Measurements from ENCODE around the gene ROBO1. TPM values are rescaled to one million over a fixed set of nuclear protein-coding genes. Genes with fewer than 3 reads are reported as not detected.

The ROBO1 gene
- total and polyA plus RNA-seq, 4 donors = 1.0 to 30.3 (median 3.9) TPM

GRCh38 chr3:78878011-78878410 is 889.8 kb downstream of the ROBO1 start:
- no peaks in the 10 kb centered on the region for H3K4me1 ChIP-seq (ENCODE audit: control insufficient read depth in 4 of 4, insufficient read depth in 4 of 4, low read length in 3 of 4)
- H3K9ac ChIP-seq (ENCODE audit: low read depth in 1 of 2, low read length in 2 of 2) = no peak overlapping the region
- H3K27ac ChIP-seq (ENCODE audit: low read depth in 1 of 2, low read length in 2 of 2) = no peak overlapping the region
- DNase-seq (ENCODE audit: low spot score) = no peak
- WGBS = 97% methylated on average over 4 of the region's 4 CpGs
- H3K27me3 ChIP-seq (ENCODE audit: control insufficient read depth in 4 of 4, insufficient read depth in 4 of 4, low read length in 3 of 4) = no peaks in the 10 kb centered on the region
- H3K4me3 ChIP-seq (ENCODE audit: low read depth in 1 of 3, low read length in 3 of 3) = no peak overlapping the region
- no peaks in the 10 kb centered on the region for H3K36me3 ChIP-seq (ENCODE audit: control insufficient read depth in 4 of 4, insufficient read depth in 3 of 4, low read depth in 1 of 4, low read length in 3 of 4)
- no peaks in the 10 kb centered on the region for H3K9me3 ChIP-seq (ENCODE audit: control insufficient read depth in 4 of 4, low read length in 3 of 4)
- TF ChIP-seq ZBTB33 (IDR thresholded peaks at IDR 0.05) (no peak), YY1 (IDR thresholded peaks at IDR 0.05) (no peak), FOXA1 (IDR thresholded peaks at IDR 0.05) (no peak), HNF4A (conservative IDR thresholded peaks at IDR 0.05) (no peak)

GRCh38 chr3:78875851-78876250 is 891.9 kb downstream of the ROBO1 start:
- DNase-seq (ENCODE audit: low spot score) = no peak
- no peaks in the 10 kb centered on the region for H3K9me3 ChIP-seq (ENCODE audit: control insufficient read depth in 4 of 4, low read length in 3 of 4)
- H3K4me1 ChIP-seq (ENCODE audit: control insufficient read depth in 4 of 4, insufficient read depth in 4 of 4, low read length in 3 of 4) = no peaks in the 10 kb centered on the region
- H3K36me3 ChIP-seq (ENCODE audit: control insufficient read depth in 4 of 4, insufficient read depth in 3 of 4, low read depth in 1 of 4, low read length in 3 of 4) = no peaks in the 10 kb centered on the region
- TF ChIP-seq ZBTB33 (IDR thresholded peaks at IDR 0.05) = no peak
- no peak for TF ChIP-seq MAX (IDR thresholded peaks at IDR 0.05)
- TF ChIP-seq, protein P1, sequence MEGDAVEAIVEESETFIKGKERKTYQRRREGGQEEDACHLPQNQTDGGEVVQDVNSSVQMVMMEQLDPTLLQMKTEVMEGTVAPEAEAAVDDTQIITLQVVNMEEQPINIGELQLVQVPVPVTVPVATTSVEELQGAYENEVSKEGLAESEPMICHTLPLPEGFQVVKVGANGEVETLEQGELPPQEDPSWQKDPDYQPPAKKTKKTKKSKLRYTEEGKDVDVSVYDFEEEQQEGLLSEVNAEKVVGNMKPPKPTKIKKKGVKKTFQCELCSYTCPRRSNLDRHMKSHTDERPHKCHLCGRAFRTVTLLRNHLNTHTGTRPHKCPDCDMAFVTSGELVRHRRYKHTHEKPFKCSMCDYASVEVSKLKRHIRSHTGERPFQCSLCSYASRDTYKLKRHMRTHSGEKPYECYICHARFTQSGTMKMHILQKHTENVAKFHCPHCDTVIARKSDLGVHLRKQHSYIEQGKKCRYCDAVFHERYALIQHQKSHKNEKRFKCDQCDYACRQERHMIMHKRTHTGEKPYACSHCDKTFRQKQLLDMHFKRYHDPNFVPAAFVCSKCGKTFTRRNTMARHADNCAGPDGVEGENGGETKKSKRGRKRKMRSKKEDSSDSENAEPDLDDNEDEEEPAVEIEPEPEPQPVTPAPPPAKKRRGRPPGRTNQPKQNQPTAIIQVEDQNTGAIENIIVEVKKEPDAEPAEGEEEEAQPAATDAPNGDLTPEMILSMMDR (IDR thresholded peaks at IDR 0.05; ENCODE audit: low read depth, low read length, missing input control) = no peak
- no peak for TF ChIP-seq FOXA2 (IDR thresholded peaks at IDR 0.05)
- TF ChIP-seq JUND (IDR thresholded peaks at IDR 0.05) = no peak
- no peak for TF ChIP-seq NR2F2 (IDR thresholded peaks at IDR 0.05)
- no peak for TF ChIP-seq RXRA (IDR thresholded peaks at IDR 0.05)
- no peak for TF ChIP-seq FOXA1 (IDR thresholded peaks at IDR 0.05)
- TF ChIP-seq HNF4A (conservative IDR thresholded peaks at IDR 0.05) = no peak
- no peak for TF ChIP-seq EGR1 (IDR thresholded peaks at IDR 0.05; ENCODE audit: low read depth in 2 of 2)
- TF ChIP-seq GABPA (IDR thresholded peaks at IDR 0.05 in 1 of 2, conservative IDR thresholded peaks at IDR 0.05 in 1 of 2) = no peak
- TF ChIP-seq YY1 (IDR thresholded peaks at IDR 0.05) = no peak
- TF ChIP-seq, protein P2, sequence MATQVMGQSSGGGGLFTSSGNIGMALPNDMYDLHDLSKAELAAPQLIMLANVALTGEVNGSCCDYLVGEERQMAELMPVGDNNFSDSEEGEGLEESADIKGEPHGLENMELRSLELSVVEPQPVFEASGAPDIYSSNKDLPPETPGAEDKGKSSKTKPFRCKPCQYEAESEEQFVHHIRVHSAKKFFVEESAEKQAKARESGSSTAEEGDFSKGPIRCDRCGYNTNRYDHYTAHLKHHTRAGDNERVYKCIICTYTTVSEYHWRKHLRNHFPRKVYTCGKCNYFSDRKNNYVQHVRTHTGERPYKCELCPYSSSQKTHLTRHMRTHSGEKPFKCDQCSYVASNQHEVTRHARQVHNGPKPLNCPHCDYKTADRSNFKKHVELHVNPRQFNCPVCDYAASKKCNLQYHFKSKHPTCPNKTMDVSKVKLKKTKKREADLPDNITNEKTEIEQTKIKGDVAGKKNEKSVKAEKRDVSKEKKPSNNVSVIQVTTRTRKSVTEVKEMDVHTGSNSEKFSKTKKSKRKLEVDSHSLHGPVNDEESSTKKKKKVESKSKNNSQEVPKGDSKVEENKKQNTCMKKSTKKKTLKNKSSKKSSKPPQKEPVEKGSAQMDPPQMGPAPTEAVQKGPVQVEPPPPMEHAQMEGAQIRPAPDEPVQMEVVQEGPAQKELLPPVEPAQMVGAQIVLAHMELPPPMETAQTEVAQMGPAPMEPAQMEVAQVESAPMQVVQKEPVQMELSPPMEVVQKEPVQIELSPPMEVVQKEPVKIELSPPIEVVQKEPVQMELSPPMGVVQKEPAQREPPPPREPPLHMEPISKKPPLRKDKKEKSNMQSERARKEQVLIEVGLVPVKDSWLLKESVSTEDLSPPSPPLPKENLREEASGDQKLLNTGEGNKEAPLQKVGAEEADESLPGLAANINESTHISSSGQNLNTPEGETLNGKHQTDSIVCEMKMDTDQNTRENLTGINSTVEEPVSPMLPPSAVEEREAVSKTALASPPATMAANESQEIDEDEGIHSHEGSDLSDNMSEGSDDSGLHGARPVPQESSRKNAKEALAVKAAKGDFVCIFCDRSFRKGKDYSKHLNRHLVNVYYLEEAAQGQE (IDR thresholded peaks at IDR 0.05) = no peak
- TF ChIP-seq TAF1 (conservative IDR thresholded peaks at IDR 0.05) = no peak
- H3K27me3 ChIP-seq (ENCODE audit: control insufficient read depth in 4 of 4, insufficient read depth in 4 of 4, low read length in 3 of 4) = no peaks in the 10 kb centered on the region
- no peak overlapping the region for H3K27ac ChIP-seq (ENCODE audit: low read depth in 1 of 2, low read length in 2 of 2)
- H3K9ac ChIP-seq (ENCODE audit: low read depth in 1 of 2, low read length in 2 of 2) = no peak overlapping the region
- no peak overlapping the region for H3K4me3 ChIP-seq (ENCODE audit: low read depth in 1 of 3, low read length in 3 of 3)
